Coronary artery (tissue), 2 donors: Measurements from ENCODE around the gene CYTH1.
"Not testable (repeated sequence)": the region's sequence is repeated elsewhere in the genome, so short reads cannot be mapped to it uniquely, and the experiment has no call there.

ENCODE experiments used
- DNase-seq: peaks from one replicate; pipeline ENCODE4 v3.0.0-alpha.2; 2017; ENCODE audit warnings: low spot score
- H3K27ac ChIP-seq, 2 donors: fragments of 200-600 bp; sonication (generic); one replicate each; pipeline ENCODE4 v1.5.1; 2016 to 2019
- H3K4me3 ChIP-seq: fragments of 200-600 bp; sonication (generic); 2 replicates; pipeline ENCODE4 v1.5.1; 2016; ENCODE audit warnings: mild to moderate bottlenecking, moderate library complexity
- TF ChIP-seq, protein P1 (sequence below): fragments of 200-600 bp; sonication (generic); IDR thresholded peaks from one replicate; pipeline ENCODE4 v1.5.1; 2019; ENCODE audit warnings: antibody characterized with exemption

Gene CYTH1

DNA sequence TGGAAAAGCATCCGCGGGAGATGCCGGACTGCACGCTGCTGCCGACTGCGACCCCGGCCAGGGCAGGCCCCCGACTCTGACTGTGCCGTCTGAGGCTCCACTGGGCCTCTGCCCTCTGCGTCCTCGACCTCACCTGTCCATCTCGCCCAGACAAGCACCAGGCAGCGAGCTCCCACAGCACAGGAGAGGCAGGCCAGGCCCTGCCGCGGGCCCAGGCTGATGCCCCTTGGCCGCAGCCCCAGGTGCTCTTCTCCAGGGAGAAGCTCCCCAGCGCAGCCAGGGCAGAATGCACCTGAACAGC is 106.8 kb downstream of the CYTH1 start:
- H3K4me3 ChIP-seq, result no peak overlapping the region
- peak; percentile 54 for DNase-seq
- TF ChIP-seq, protein P1, sequence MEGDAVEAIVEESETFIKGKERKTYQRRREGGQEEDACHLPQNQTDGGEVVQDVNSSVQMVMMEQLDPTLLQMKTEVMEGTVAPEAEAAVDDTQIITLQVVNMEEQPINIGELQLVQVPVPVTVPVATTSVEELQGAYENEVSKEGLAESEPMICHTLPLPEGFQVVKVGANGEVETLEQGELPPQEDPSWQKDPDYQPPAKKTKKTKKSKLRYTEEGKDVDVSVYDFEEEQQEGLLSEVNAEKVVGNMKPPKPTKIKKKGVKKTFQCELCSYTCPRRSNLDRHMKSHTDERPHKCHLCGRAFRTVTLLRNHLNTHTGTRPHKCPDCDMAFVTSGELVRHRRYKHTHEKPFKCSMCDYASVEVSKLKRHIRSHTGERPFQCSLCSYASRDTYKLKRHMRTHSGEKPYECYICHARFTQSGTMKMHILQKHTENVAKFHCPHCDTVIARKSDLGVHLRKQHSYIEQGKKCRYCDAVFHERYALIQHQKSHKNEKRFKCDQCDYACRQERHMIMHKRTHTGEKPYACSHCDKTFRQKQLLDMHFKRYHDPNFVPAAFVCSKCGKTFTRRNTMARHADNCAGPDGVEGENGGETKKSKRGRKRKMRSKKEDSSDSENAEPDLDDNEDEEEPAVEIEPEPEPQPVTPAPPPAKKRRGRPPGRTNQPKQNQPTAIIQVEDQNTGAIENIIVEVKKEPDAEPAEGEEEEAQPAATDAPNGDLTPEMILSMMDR, result no peak
- no peak overlapping the region for H3K27ac ChIP-seq

DNA sequence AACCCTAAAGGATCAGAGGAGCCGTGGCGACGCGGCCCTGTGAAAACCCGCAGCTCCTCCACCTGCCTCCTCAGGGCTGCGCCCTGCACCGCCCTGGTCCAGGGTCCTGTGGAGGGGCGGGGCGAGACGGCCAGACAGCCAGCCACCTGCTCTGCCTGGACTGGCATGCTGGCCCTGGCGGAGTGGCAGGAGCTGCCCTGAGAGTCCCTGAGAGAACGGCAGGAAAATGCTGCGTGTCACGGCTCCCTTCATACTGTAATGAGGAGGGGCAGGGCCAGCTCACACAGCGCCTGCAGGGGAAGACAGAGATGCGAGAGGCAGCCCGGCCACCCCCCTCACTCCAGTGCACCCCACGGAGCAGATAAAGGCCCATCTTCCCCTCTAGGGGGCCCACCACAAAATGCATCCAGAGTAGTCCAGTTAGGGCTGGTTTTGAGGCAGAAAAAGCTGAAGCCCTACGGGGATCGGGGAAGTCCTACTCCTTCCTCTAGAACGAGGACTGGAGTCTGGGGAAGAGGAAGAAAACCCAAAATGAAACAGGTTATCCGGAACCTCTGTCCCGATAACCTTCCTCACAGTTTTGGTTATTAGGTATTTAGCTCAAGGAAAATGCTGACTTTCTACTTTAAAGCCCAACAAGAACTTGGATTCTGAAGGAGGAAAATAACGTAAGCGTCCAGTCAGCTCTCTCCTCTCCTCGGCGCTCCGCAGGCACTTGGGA is 107.3 kb downstream of the CYTH1 start:
- TF ChIP-seq, protein P1, result no peak
- Histone ChIP-seq H3K4me3 (no peak overlapping the region), H3K27ac (no peak overlapping the region)
- DNase-seq, result peak; percentile 61

DNA sequence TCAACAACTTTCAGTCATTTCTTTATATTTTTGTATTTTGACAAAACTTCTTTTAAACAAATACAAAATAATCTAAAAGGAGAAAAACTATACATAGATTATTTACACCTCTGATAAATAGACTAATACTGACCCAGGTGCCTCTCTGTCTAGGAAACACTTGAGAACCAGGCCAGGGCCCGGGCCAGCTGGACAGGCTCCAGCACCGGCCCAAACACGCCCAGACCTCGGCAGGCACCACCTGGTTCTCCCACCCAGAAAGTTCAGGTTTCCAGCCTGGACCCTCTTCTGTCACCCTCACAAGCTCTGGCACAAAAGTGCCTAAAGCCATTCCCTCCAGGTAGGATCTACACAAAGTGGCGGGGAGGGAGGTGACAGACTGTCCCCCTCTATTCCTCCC is 107.9 kb downstream of the CYTH1 start:
- TF ChIP-seq, protein P1, result no peak
- Histone ChIP-seq H3K4me3 (no peak overlapping the region), H3K27ac (no peak overlapping the region)
- no peak for DNase-seq

GRCh38 chr17:78673395-78673794 is 108.7 kb downstream of the CYTH1 start:
- TF ChIP-seq, protein P1, result no peak
- H3K27ac ChIP-seq, result no peak overlapping the region
- no peak overlapping the region for H3K4me3 ChIP-seq
- peak; percentile 45 for DNase-seq

DNA sequence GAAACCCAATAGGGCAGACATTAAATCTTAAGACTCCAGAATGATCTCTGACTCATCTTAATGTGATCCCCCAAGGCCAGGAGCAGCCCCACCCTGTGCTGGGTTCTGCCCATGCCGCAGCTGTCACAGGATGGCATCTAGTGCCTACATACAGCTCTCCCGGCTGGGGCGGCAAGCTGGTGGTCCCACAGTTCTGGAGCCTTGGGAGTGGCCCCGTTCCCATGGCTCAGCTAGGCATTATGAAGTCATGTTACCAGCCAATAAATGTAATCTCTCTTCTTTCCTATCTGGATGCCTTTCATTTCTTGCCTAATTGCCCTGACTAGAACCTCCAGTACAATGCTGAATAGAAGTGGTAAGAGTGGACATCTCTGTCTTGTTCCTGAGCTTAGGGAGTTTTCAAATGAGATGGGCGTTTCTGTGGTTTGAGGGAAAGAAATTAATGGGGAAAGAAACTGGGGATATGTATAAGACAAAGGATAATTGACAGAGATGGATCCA is 109.2 kb downstream of the CYTH1 start:
- Histone ChIP-seq H3K4me3 (no peak overlapping the region), H3K27ac (no peak overlapping the region)
- peak; percentile 62 for DNase-seq
- TF ChIP-seq, protein P1, result no peak

- TF ChIP-seq, protein P1, result no peak
- DNase-seq, result peak; percentile 28
- no peak overlapping the region for H3K27ac ChIP-seq
- H3K4me3 ChIP-seq, result no peak overlapping the region
Observed at GRCh38 chr17:78672005-78672404, 110.1 kb downstream of the CYTH1 start.

DNA sequence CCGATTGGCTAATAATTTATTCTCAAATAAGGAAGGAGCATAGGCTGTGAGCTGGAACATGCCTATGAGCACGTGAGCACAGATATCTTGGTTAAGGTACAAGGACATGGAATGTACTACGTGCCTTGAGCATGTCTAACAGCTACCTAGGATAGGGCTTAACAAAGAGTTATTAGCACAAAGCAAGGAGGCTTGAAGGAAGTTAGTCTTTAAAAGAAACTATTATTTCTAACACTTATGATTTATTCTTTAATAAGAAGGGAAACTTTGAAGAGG is 110.4 kb downstream of the CYTH1 start:
- not testable (repeated sequence) for H3K4me3 ChIP-seq, H3K27ac ChIP-seq, DNase-seq
